K562 (cell line): ENCODE data around the gene CD82. TPM values are rescaled to one million over a fixed set of nuclear protein-coding genes. Genes with fewer than 3 reads are reported as not detected.

Experiments
- ASH1L ChIP-seq: fragments of 450-650 bp; IDR thresholded peaks from 2 replicates; pipeline ENCODE4 v1.6.1; 2018; ENCODE audit warnings: borderline replicate concordance, mild to moderate bottlenecking, low read depth; ENCODE audit not compliant: partially characterized antibody
- ATF1 ChIP-seq, 2 experiments: fragments of 450-650 bp in 1 of 2; IDR thresholded peaks; 2 replicates each; pipeline ENCODE4 v1.6.1; 2016; ENCODE audit warnings: missing compliant biosample characterization in 1 of 2, missing genetic modification characterization in 1 of 2
- DNMT1 ChIP-seq: fragments of 450-650 bp; IDR thresholded peaks from 2 replicates; pipeline ENCODE4 v1.6.1; 2016; ENCODE audit warnings: antibody characterized with exemption, mild to moderate bottlenecking
- FOXJ2 ChIP-seq: fragments of 200-800 bp; sonication (Bioruptor generic); IDR thresholded peaks from 2 replicates; pipeline ENCODE4 v1.6.1; 2016; ENCODE audit warnings: missing genetic modification characterization, missing compliant biosample characterization
- HNRNPH1 ChIP-seq: fragments of 200-400 bp; formaldehyde crosslinking; optimal IDR thresholded peaks from 2 replicates; pipeline ENCODE3; 2017; ENCODE audit warnings: low read depth, mild to moderate bottlenecking, low read length, moderate library complexity
- KAT8 ChIP-seq: fragments of 450-650 bp; IDR thresholded peaks from 2 replicates; pipeline ENCODE4 v1.6.1; 2016; ENCODE audit warnings: low read depth, mild to moderate bottlenecking
- KLF1 ChIP-seq: fragments of 450-650 bp; IDR thresholded peaks from 2 replicates; pipeline ENCODE4 v1.6.1; 2016; ENCODE audit warnings: missing genetic modification characterization, missing compliant biosample characterization
- NRF1 ChIP-seq, 2 experiments: fragments of 450-650 bp; IDR thresholded peaks in 1 of 2; conservative IDR thresholded peaks in 1 of 2; 2 replicates each; pipeline ENCODE4 v1.6.1; 2014; ENCODE audit warnings: mild to moderate bottlenecking in 2 of 2
- PHB2 ChIP-seq: fragments of 450-650 bp; IDR thresholded peaks from 2 replicates; pipeline ENCODE4 v1.6.1; 2017; ENCODE audit warnings: low read depth
- PHF21A ChIP-seq: fragments of 450-650 bp; IDR thresholded peaks from 2 replicates; pipeline ENCODE4 v1.6.1; 2017; ENCODE audit warnings: low read depth, borderline replicate concordance
- PPARD ChIP-seq: fragments of 250-450 bp; sonication (Bioruptor Pico); IDR thresholded peaks from 2 replicates; pipeline ENCODE4 v1.8.0; 2022; ENCODE audit warnings: inconsistent platforms, mild to moderate bottlenecking, moderate library complexity
- REST ChIP-seq, 2 experiments: fragments of 450-650 bp; formaldehyde crosslinking in 1 of 2; IDR thresholded peaks; 2 replicates each; pipeline versions ENCODE4 v1.4.0 to v1.6.1; 2014 to 2020; ENCODE audit warnings: mild to moderate bottlenecking in 2 of 2, borderline replicate concordance in 1 of 2, low read depth in 1 of 2
- SIN3B ChIP-seq: fragments of 450-650 bp; IDR thresholded peaks from 2 replicates; pipeline ENCODE4 v1.6.1; 2017; ENCODE audit warnings: low read depth, mild to moderate bottlenecking, moderate library complexity
- UBTF ChIP-seq, 2 experiments: IDR thresholded peaks; 2 replicates each; pipeline ENCODE4 v1.6.1; 2012; ENCODE audit warnings: improper control_type of control experiment in 2 of 2, low read depth in 2 of 2, low read length in 2 of 2, borderline replicate concordance in 1 of 2
- ZBED1 ChIP-seq: IDR thresholded peaks from 2 replicates; pipeline ENCODE4 v1.6.1; 2014
- ZBTB17 ChIP-seq: fragments of 450-650 bp; formaldehyde crosslinking; IDR thresholded peaks from 2 replicates; pipeline ENCODE4 v1.4.0; 2020; ENCODE audit warnings: mild to moderate bottlenecking
- ZNF174 ChIP-seq: fragments of 250-450 bp; sonication (Bioruptor Pico); IDR thresholded peaks from 2 replicates; pipeline ENCODE4 v1.4.0; 2020; ENCODE audit warnings: mild to moderate bottlenecking
- ZNF239 ChIP-seq: fragments of 250-450 bp; sonication (Bioruptor Pico); IDR thresholded peaks from 2 replicates; pipeline ENCODE4 v1.4.0; 2020; ENCODE audit warnings: mild to moderate bottlenecking
- ZNF766 ChIP-seq: fragments of 200-800 bp; sonication (Bioruptor generic); conservative IDR thresholded peaks from 2 replicates; pipeline ENCODE4 v1.6.1; 2016; ENCODE audit warnings: missing genetic modification characterization, missing compliant biosample characterization
- ZNF77 ChIP-seq: fragments of 250-450 bp; sonication (Bioruptor Pico); IDR thresholded peaks from 2 replicates; pipeline ENCODE4 v1.5.0; 2020
- polyA plus RNA-seq, 8 experiments: library from polyadenylated mRNA; depleted of rRNA in 4 of 8; stranded (reverse) in 5 of 8; unstranded in 3 of 8; fragments of >200 nt; fragmentation: Nextera tagmentation in 2 of 8; fragmentation: Illumina TruSeq in 1 of 8; extraction: Ambion mirVana in 2 of 8; extraction: Trizol in 1 of 8; gene quantifications; 2 replicates each; pipeline versions ENCODE4 v1.2.1 to v1.2.3, GENCODE V29; 2011 to 2014; ENCODE audit warnings: inconsistent platforms in 1 of 8, missing spikeins in 1 of 8
- total RNA-seq, 7 experiments: library from RNA; depleted of rRNA in 6 of 7; stranded (reverse); fragments of >200 nt in 6 of 7; fragmentation: Illumina TruSeq in 2 of 7; extraction: Trizol in 2 of 7; gene quantifications; 2 replicates each; pipeline versions ENCODE4 v1.2.1 to v1.2.3, GENCODE V29; 2011 to 2021; ENCODE audit warnings: low replicate concordance in 1 of 7

Gene CD82
- total and polyA plus RNA-seq, 9 of the 15 experiments (the other 6 are each of a cell fraction or from before 2014, with no cell fraction given), result 0.27 to 9.4 (median 3.0) TPM

- TF ChIP-seq REST (IDR thresholded peaks at IDR 0.05; ENCODE audit: borderline replicate concordance) (no peak), REST (CRISPR knock-in tag; IDR thresholded peaks at IDR 0.05; ENCODE audit: low read depth) (peak; percentile 28; the same call in 1 of the 2 replicates), ZNF766 (CRISPR knock-in tag) (no peak), PHB2 (no peak), KAT8 (no peak), FOXJ2 (tag) (no peak; the same call in 1 of the 2 replicates), ZNF77 (no peak), ATF1 (CRISPR knock-in tag; IDR thresholded peaks at IDR 0.05) (no peak), ATF1 (tag; IDR thresholded peaks at IDR 0.05) (peak; percentile 58), NRF1 (conservative IDR thresholded peaks at IDR 0.05 in 1 of 2, IDR thresholded peaks at IDR 0.05 in 1 of 2) (peak; percentile 61 to 63), ZBTB17 (peak; percentile 83; the same call in 1 of the 2 replicates), ASH1L (no peak), KLF1 (no peak), PHF21A (no peak), UBTF (IDR thresholded peaks at IDR 0.05; ENCODE audit: borderline replicate concordance in 1 of 2, low read depth in 2 of 2, low read length in 2 of 2) (no peak), DNMT1 (no peak), ZNF174 (CRISPR knock-in tag) (no peak), ZNF239 (CRISPR knock-in tag) (no peak), ZBED1 (no peak), SIN3B (no peak), HNRNPH1 (no peak), PPARD (CRISPR knock-in tag) (no peak)
Observed at GRCh38 chr11:44530413-44531115, 34.9 kb upstream of the CD82 start (continued).
